Measurements from ENCODE around the gene LCTL. TPM values are rescaled to one million over a fixed set of nuclear protein-coding genes. Genes with fewer than 3 reads are reported as not detected.
"Not testable (repeated sequence)": the region's sequence is repeated elsewhere in the genome, so short reads cannot be mapped to it uniquely, and the experiment has no call there.

LCTL gene
- total and polyA plus RNA-seq, 5 experiments from 2014 or later: not detected

DNA sequence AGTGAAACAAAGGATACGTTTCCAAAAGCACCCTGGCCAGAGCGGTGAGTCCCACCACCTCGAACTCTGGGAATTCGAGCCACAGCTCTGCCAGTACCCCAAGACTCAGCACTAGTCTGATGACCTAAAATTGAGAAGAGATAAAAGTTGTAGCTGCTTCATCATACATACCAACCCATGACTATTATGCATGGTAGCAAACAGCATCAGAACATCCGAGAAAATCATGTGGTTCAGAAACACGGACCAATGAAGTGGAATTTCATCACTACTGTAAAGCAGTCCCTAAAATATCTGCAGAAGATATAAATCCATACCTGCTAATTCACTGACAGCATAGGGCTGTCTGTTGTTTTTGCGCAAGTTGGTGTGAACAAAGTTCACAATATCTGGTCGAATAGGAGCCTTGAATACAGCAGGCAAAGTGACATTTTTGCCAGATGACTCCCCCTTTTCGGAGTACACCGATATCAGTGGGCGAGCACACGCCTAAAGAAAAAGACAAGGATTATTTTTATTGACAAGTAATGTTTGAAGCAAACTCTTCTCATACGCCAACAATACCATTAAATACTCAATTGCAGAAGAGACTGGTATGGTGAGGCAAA lies 62.7 kb downstream of the LCTL start:
- POLR2A ChIA-PET: interaction anchor here (0.6 to 3.2 kb wide), 4 partner anchors 32 to 210 kb away, joined by 3 to 14 read pairs (median 3); partner anchors contain the start of gene DIS3L
- peak overlapping the region; percentile 88 to 100 (median 100) for H3K4me3 Mint-ChIP-seq
- peaks cover 7 to 59% (median 24%) of the 10 kb centered on the region in 3 donors for H3K36me3 Mint-ChIP-seq

DNA sequence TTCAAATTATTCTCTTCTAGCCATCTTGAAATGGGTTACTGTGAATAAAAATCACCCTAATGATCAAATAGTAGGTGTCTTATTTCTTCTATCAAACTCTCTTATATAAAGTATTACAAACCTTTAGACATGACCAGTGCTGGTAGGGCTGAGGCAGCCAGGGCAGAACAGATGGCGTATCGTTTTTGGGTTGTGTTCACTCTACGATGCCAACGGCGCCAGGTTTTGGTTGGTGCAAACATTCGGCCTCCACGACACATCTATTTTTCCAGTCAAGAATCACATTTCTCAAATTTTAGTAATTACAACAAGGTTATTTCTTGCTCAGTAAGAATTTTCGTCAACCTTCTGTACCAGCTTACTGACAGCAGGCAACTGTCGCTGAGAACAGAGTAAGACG lies 63.3 kb downstream of the LCTL start:
- Mint-ChIP-seq H3K4me1 (peaks cover 19 to 63% (median 61%) of the 10 kb centered on the region in 4 donors), H3K9me3 (no peaks in the 10 kb centered on the region), H3K27ac (peak overlapping the region in 8 of 10 donors; percentile 39 to 100 (median 77)), H3K27me3 (no peaks in the 10 kb centered on the region), H3K36me3 (peaks cover 7 to 65% (median 28%) of the 10 kb centered on the region in 3 donors), H3K4me3 (peak overlapping the region; percentile 78 to 100 (median 100))
- DNase-seq (no peak), ATAC-seq (no peak)
- POLR2A ChIA-PET: interaction anchor here (1.1 kb wide), 1 partner anchor 209 kb away, joined by 3 read pairs; the partner anchor contains the start of gene DIS3L

More for the DNA sequence above, 62.7 kb downstream of the LCTL start:
- not testable (repeated sequence) for ATAC-seq, H3K9me3 Mint-ChIP-seq, H3K27me3 Mint-ChIP-seq, DNase-seq
- peaks cover 19 to 56% (median 56%) of the 10 kb centered on the region in 4 donors for H3K4me1 Mint-ChIP-seq
- peak overlapping the region; percentile 44 to 100 (median 98) for H3K27ac Mint-ChIP-seq

DNA sequence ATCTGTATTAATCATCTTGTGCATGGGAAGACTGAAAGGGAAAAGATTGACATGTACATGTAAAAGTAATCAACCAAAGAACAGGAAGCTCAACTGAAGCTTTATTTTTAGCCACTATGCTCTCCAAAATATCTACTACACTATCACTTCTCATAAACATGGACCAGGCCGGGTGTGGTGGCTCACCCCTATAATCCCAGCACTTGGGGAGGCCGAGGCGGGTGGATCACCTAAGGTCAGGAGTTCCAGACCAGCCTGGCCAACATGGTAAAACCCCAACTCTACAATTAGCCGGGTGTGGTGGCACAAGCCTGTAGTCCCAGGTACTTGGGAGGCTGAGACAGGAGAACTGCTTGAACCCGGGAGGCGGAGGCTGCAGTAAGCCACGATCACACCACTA lies 65.5 kb downstream of the LCTL start:
- H3K9me3 Mint-ChIP-seq: not testable (repeated sequence)

DNA sequence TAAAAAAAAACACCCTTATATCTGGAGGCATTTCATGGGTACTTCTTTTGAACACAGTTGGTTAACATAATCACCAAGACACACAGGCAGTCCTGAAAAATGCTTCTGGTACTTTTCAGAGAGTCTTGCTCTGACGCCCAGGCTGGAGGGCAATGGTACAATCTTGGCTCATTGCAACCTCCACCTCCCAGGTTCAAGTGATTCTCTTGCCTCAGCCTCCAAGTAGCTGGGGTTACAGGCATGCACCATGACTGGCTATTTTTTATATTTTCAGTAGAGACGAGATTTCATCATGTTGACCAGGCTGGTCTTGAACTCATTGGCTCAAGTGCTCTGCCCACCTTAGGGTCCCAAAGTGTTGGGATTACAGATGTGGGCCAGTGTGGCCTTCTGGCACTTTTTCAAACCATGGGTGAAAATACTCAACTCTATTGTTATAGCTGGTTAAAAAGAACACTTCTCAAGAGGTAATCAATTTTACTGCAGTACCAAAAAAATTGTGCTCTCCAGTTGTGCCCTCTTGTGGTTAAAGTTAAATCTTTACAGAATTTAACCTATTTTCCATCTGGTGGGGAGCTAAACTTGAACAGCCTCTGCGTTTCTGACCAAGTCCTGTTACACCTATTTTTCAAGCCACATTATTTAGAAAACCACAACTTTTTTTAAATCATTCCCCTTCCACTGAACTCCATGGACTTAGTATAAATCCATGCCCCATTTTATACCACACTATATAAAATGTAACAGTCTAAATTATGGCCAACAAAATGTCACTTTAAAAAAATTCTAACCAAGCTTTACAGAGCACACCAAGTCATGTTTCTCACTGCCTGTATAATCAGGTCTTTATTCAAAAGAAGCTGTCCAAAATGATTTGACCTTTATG lies 67.1 kb downstream of the LCTL start:
- peak in 4 of 10 donors; percentile 9 to 63 (median 51) for DNase-seq
- POLR2A ChIA-PET: interaction anchor here (0.6 to 3.7 kb wide), 8 partner anchors 13 to 630 kb away, joined by 3 to 56 read pairs (median 8); partner anchors contain the start of genes DIS3L, MAP2K1, RAB11A and TIPIN

More for the DNA sequence above, 65.5 kb downstream of the LCTL start:
- peaks cover 7 to 70% (median 29%) of the 10 kb centered on the region in 3 donors for H3K36me3 Mint-ChIP-seq
- DNase-seq, H3K27me3 Mint-ChIP-seq, ATAC-seq, H3K4me3 Mint-ChIP-seq: not testable (repeated sequence)
- H3K4me1 Mint-ChIP-seq: peaks cover 19 to 74% (median 55%) of the 10 kb centered on the region in 4 donors
- peak overlapping the region in 2 of 10 donors; percentile 5 to 53 for H3K27ac Mint-ChIP-seq
- POLR2A ChIA-PET: interaction anchor here (2.3 kb wide), 1 partner anchor 207 kb away, joined by 12 read pairs; the partner anchor contains the start of gene DIS3L

More for the DNA sequence above, 67.1 kb downstream of the LCTL start:
- Mint-ChIP-seq H3K9me3 (no peaks in the 10 kb centered on the region), H3K27me3 (no peaks in the 10 kb centered on the region), H3K36me3 (peaks cover 8 to 77% (median 34%) of the 10 kb centered on the region in 3 donors), H3K27ac (peak overlapping the region in 9 of 10 donors; percentile 87 to 99 (median 98)), H3K4me3 (peak overlapping the region in 6 of 10 donors; percentile 22 to 97 (median 44)), H3K4me1 (peaks cover 20 to 79% (median 54%) of the 10 kb centered on the region in 4 donors)
- ATAC-seq: no peak

Other genes with a start within 250 kb of the LCTL start
- 10 to 100 TPM; 13.6 to 14.4 TPM for gene TIPIN, start 209.3 kb downstream of the LCTL start, total RNA-seq
- 10 to 100 TPM in 2 of 3 donors, 1 to 10 TPM in 1; 9.0 to 12.1 (median 10.3) TPM for gene TIPIN, start 209.3 kb downstream of the LCTL start, polyA plus RNA-seq
- gene MAP2K1, start 179.1 kb downstream of the LCTL start, total RNA-seq: 10 to 100 TPM; 49.3 to 50.8 TPM
- 10 to 100 TPM; 34.7 to 41.7 (median 39.3) TPM for gene MAP2K1, start 179.1 kb downstream of the LCTL start, polyA plus RNA-seq
- 10 to 100 TPM; 42.0 to 49.3 TPM for gene SNAPC5, start 68.2 kb downstream of the LCTL start, total RNA-seq
- 10 to 100 TPM; 60.4 to 76.0 (median 69.6) TPM for gene SNAPC5, start 68.2 kb downstream of the LCTL start, polyA plus RNA-seq
- 1,000 to 10,000 TPM; 3,846 to 3,880 TPM for gene RPL4, start 61.1 kb downstream of the LCTL start, total RNA-seq
- 1,000 to 10,000 TPM; 1,518 to 1,766 (median 1,686) TPM for gene RPL4, start 61.1 kb downstream of the LCTL start, polyA plus RNA-seq
- gene ZWILCH, start 60.7 kb downstream of the LCTL start, total RNA-seq: 10 to 100 TPM in 1 of 2 experiments, 1 to 10 TPM in 1; 7.2 to 12.8 TPM
- gene ZWILCH, start 60.7 kb downstream of the LCTL start, polyA plus RNA-seq: 1 to 10 TPM; 5.9 to 6.7 (median 6.4) TPM
- gene SMAD6, start 136.2 kb upstream of the LCTL start, total RNA-seq: under 1 TPM; 0.08 to 0.16 TPM
- not detected for gene SMAD6, start 136.2 kb upstream of the LCTL start, polyA plus RNA-seq